ENCODE data around the gene GOLGA5. TPM values are rescaled to one million over a fixed set of nuclear protein-coding genes. Genes with fewer than 3 reads are reported as not detected.

GOLGA5 gene
- total and polyA plus RNA-seq, 8 donors = 17.4 to 59.9 (median 33.1) TPM

DNA sequence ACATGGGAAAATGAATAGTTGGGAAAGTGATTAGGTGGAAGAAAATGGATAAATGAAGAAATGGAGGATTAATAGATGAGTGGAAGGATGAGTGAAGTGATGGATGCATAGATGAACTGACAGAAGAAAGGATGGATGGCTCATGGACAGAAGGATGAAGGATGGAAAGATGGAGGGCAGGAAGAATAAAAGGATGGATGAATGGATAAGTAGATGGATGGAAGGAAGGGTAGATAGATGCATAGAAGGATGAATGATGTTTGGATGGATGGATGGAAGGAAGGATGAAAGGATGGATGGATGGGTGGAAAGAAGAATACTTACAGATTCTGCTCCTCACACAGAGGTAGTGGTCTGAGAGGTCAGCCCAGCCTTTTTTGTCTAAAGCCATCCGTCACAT lies 93.1 kb downstream of the GOLGA5 start:
- Histone ChIP-seq H3K36me3 (no peaks in the 10 kb centered on the region), H3K27ac (no peak overlapping the region), H3K9me3 (peaks cover 0 to 6% (median 2%) of the 10 kb centered on the region in 4 donors), H3K4me3 (no peak overlapping the region), H3K4me1 (no peaks in the 10 kb centered on the region), H3K27me3 (peaks cover 0 to 43% (median 0%) of the 10 kb centered on the region in 3 donors)
- no peak for TF ChIP-seq POLR2A (IDR thresholded peaks at IDR 0.05)
- no peak for TF ChIP-seq EP300 (IDR thresholded peaks at IDR 0.05)
- no peak for TF ChIP-seq POLR2AphosphoS5 (IDR thresholded peaks at IDR 0.05)
- no peak for DNase-seq
- WGBS, 5 donors = 80 to 91% (median 84%) methylated on average over 1 of the region's 1 CpG
- intact Hi-C loops (cut with DNase I; ENCODE audit: low total_unique reads) = no loop called here

DNA sequence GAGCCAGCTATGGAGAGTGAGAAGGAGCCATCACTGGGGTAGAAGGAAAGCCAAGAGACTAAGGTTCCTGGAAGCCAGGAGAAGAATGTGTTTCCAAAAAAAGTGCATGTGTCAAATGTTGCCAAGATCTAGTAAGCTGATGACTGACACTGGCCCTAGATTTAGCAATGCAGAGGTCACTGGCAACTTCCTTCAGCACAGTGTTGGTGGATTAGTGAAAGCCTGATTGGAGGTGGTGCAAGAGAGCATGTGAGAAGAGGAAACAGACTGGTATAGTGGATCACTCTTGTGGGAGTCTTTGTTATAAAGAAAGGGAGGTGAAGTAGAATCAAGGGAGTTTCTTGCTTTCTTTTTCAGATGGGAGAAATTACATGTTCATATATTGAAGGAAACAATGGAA lies 94.8 kb downstream of the GOLGA5 start:
- no peak overlapping the region for H3K27ac ChIP-seq
- peaks cover 0 to 24% (median 16%) of the 10 kb centered on the region in 4 donors for H3K9me3 ChIP-seq
- no peak for TF ChIP-seq EP300 (IDR thresholded peaks at IDR 0.05)
- no peak for TF ChIP-seq POLR2A (IDR thresholded peaks at IDR 0.05)
- TF ChIP-seq CTCF (IDR thresholded peaks at IDR 0.05) = no peak
- no peak for DNase-seq
- H3K4me3 ChIP-seq = no peak overlapping the region
- H3K4me1 ChIP-seq = no peaks in the 10 kb centered on the region
- H3K27me3 ChIP-seq = peaks cover 0 to 35% (median 0%) of the 10 kb centered on the region in 3 donors
- no peaks in the 10 kb centered on the region for H3K36me3 ChIP-seq
- intact Hi-C loops (cut with DNase I; ENCODE audit: low total_unique reads) = no loop called here

Other genes starting within 250 kb of the GOLGA5 start
- 100 to 1,000 TPM in 2 of 5 donors, 10 to 100 TPM in 2, 1 to 10 TPM in 1; 8.2 to 142 (median 56.4) TPM for gene LGMN, start 45.7 kb upstream of the GOLGA5 start, total RNA-seq
- gene LGMN, start 45.7 kb upstream of the GOLGA5 start, polyA plus RNA-seq = 10 to 100 TPM; 35.0 to 62.9 (median 43.7) TPM
- 100 to 1,000 TPM in 3 of 5 donors, 10 to 100 TPM in 1, 1 to 10 TPM in 1; 2.3 to 455 (median 211) TPM for gene CHGA, start 128.8 kb downstream of the GOLGA5 start, total RNA-seq
- 100 to 1,000 TPM in 2 of 3 donors, 10 to 100 TPM in 1; 37.7 to 134 (median 130) TPM for gene CHGA, start 128.8 kb downstream of the GOLGA5 start, polyA plus RNA-seq